A673 (cell line): ENCODE measurements around the gene CILP. TPM values are rescaled to one million over a fixed set of nuclear protein-coding genes. Genes with fewer than 3 reads are reported as not detected.

Source experiments
- BruUV-seq: library from RNA; stranded (reverse); fragments of 400-500 nt; replicated peaks from 2 replicates; lab custom pipeline; 2021; lab: Mats Ljungman, UMichigan
- CTCF ChIA-PET: fragments of 300-600 bp; sonication (Branson Sonifier 250); formaldehyde crosslinking; loops from one replicate; lab custom pipeline; 2022; ENCODE audit warnings: antibody characterized with exemption; lab: Charles Lee
- POLR2A ChIA-PET: fragments of 300-600 bp; sonication (Branson Sonifier 250); formaldehyde crosslinking; loops from one replicate; lab custom pipeline; 2022; ENCODE audit warnings: antibody characterized with exemption; ENCODE audit not compliant: low non-redundant PET; lab: Charles Lee
- DNase-seq: peaks from one replicate; pipeline ENCODE4 v3.0.0-alpha.2; 2015; ENCODE audit warnings: low spot score
- H3K27ac ChIP-seq: fragments of 200-600 bp; sonication (generic); 2 replicates; pipeline ENCODE4 v1.5.1; 2016; ENCODE audit warnings: mixed run types, low read depth, mild to moderate bottlenecking, mixed read lengths, antibody characterized with exemption, low read length; ENCODE audit not compliant: poor library complexity, severe bottlenecking
- H3K27me3 ChIP-seq: fragments of 200-600 bp; sonication (generic); replicated peaks from 2 replicates; pipeline ENCODE4 v1.6.1; 2017; ENCODE audit warnings: mixed run types, low read depth, mild to moderate bottlenecking, mixed read lengths, antibody characterized with exemption, low read length; ENCODE audit not compliant: insufficient read depth, poor library complexity
- H3K36me3 ChIP-seq: fragments of 200-600 bp; sonication (generic); 2 replicates; pipeline ENCODE4 v1.6.1; 2016; ENCODE audit warnings: mixed run types, mild to moderate bottlenecking, mixed read lengths, antibody characterized with exemption, low read length; ENCODE audit not compliant: insufficient read depth, poor library complexity, severe bottlenecking
- H3K4me1 ChIP-seq: fragments of 200-600 bp; sonication (generic); 2 replicates; pipeline ENCODE4 v1.6.1; 2017; ENCODE audit warnings: mixed run types, mild to moderate bottlenecking, mixed read lengths, antibody characterized with exemption, low read length; ENCODE audit not compliant: insufficient read depth, poor library complexity, severe bottlenecking
- H3K4me3 ChIP-seq: fragments of 200-600 bp; sonication (generic); 2 replicates; pipeline ENCODE4 v1.5.1; 2016; ENCODE audit warnings: low read depth, mixed run types, mild to moderate bottlenecking, mixed read lengths, low read length; ENCODE audit not compliant: poor library complexity, severe bottlenecking
- H3K9me3 ChIP-seq: fragments of 200-600 bp; sonication (generic); 2 replicates; pipeline ENCODE4 v1.6.1; 2016; ENCODE audit warnings: mixed run types, low read depth, mild to moderate bottlenecking, mixed read lengths, antibody characterized with exemption, low read length; ENCODE audit not compliant: poor library complexity, severe bottlenecking
- EZH2 ChIP-seq: fragments of 200-600 bp; sonication (generic); IDR thresholded peaks from 2 replicates; pipeline ENCODE4 v1.6.1; 2017; ENCODE audit warnings: borderline replicate concordance, low read depth, mild to moderate bottlenecking, mixed read lengths, antibody characterized with exemption, low read length; ENCODE audit not compliant: poor library complexity, severe bottlenecking
- intact Hi-C: fragments of 100-400 bp; cut with micrococcal nuclease; formaldehyde crosslinking; loops from one replicate; pipeline ENCODE4 v1.10.0; 2022; ENCODE audit not compliant: unreplicated experiment
- total RNA-seq: library from RNA; stranded (reverse); gene quantifications from 2 replicates; pipeline ENCODE4 v1.2.3, GENCODE V29; 2021
- TF ChIP-seq, protein P1 (sequence below): fragments of 300-800, 200-600 bp; sonication (generic); conservative IDR thresholded peaks from 2 replicates; pipeline ENCODE4 v1.5.1; 2017; ENCODE audit warnings: low read depth, mild to moderate bottlenecking, antibody characterized with exemption, low read length, moderate library complexity, mixed read lengths

Gene CILP
- total RNA-seq, 1 experiment from 2014 or later, result 0.04 TPM

DNA sequence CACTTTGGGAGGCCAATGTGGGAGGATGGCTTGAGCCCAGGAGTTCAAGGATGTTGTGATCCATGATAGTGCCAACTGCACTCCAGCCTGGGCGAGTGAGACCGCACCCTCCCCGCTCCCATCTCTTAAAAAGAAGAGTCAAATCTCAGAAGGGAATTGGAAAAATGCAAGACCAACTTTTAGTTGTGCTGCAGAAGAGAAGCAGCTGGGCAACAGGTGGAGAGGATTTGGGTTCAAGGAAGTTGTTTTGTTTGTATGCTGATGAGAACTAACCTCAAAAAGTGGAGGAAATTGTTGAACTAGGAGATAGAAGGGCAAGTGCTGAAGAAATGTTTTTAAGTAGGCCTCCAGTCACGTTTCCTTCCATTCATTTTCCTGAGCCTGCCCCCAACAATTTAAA, 64.8 kb downstream of the CILP start:
- no TSS peak for BruUV-seq
- H3K36me3 ChIP-seq, result peaks cover 15% of the 10 kb centered on the region
- ChIA-PET CTCF (no interaction called here), POLR2A (no interaction called here)
- no peak overlapping the region for H3K27ac ChIP-seq
- no peaks in the 10 kb centered on the region for H3K27me3 ChIP-seq
- TF ChIP-seq, protein P1, sequence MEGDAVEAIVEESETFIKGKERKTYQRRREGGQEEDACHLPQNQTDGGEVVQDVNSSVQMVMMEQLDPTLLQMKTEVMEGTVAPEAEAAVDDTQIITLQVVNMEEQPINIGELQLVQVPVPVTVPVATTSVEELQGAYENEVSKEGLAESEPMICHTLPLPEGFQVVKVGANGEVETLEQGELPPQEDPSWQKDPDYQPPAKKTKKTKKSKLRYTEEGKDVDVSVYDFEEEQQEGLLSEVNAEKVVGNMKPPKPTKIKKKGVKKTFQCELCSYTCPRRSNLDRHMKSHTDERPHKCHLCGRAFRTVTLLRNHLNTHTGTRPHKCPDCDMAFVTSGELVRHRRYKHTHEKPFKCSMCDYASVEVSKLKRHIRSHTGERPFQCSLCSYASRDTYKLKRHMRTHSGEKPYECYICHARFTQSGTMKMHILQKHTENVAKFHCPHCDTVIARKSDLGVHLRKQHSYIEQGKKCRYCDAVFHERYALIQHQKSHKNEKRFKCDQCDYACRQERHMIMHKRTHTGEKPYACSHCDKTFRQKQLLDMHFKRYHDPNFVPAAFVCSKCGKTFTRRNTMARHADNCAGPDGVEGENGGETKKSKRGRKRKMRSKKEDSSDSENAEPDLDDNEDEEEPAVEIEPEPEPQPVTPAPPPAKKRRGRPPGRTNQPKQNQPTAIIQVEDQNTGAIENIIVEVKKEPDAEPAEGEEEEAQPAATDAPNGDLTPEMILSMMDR, result no peak
- TF ChIP-seq EZH2, result no peak
- no peak for DNase-seq
- no peaks in the 10 kb centered on the region for H3K9me3 ChIP-seq
- intact Hi-C loops, result no loop called here
- H3K4me1 ChIP-seq, result no peaks in the 10 kb centered on the region
- H3K4me3 ChIP-seq, result no peak overlapping the region

Other genes starting within 250 kb of the CILP start
- gene SPG21, start 221.6 kb downstream of the CILP start, total RNA-seq, result 85.7 and 89.1 TPM in 2 replicates
- 26.2 and 32.1 TPM in 2 replicates for gene MTFMT, start 181.8 kb downstream of the CILP start, total RNA-seq
- not detected in 2 replicates for gene SLC51B, start 166.1 kb downstream of the CILP start, total RNA-seq
- gene RASL12, start 143.5 kb downstream of the CILP start, total RNA-seq, result 0.69 and 1.2 TPM in 2 replicates
- not detected in 2 replicates for gene KBTBD13, start 134.7 kb downstream of the CILP start, total RNA-seq
- 3.6 and 3.9 TPM in 2 replicates for gene UBAP1L, start 96.3 kb downstream of the CILP start, total RNA-seq
- gene PDCD7, start 77.7 kb downstream of the CILP start, total RNA-seq, result 30.7 and 39.1 TPM in 2 replicates
- gene CLPX, start 26.1 kb downstream of the CILP start, total RNA-seq, result 60.2 and 64.4 TPM in 2 replicates
- 5.7 and 7.3 TPM in 2 replicates for gene PARP16, start 75.4 kb upstream of the CILP start, total RNA-seq
- gene RNU5A-1, start 84.6 kb upstream of the CILP start, total RNA-seq, result not detected in 2 replicates
- gene RNU5B-1, start 93.2 kb upstream of the CILP start, total RNA-seq, result not detected in 2 replicates
- gene IGDCC3, start 166.5 kb upstream of the CILP start, total RNA-seq, result 0.28 and 0.32 TPM in 2 replicates
- 1.1 and 3.5 TPM in 2 replicates for gene IGDCC4, start 211.5 kb upstream of the CILP start, total RNA-seq